Astrocyte (in vitro differentiated cells and primary cell): ENCODE results near the gene PRDX5.

Source experiments
- EZH2 ChIP-seq: IDR thresholded peaks from 2 replicates; pipeline ENCODE4 v1.6.1; 2012; ENCODE audit warnings: mild to moderate bottlenecking, low read length, inconsistent platforms; ENCODE audit not compliant: insufficient read depth
- TF ChIP-seq, protein P1 (sequence below): IDR thresholded peaks from 2 replicates; pipeline ENCODE4 v1.5.1; 2011; ENCODE audit warnings: low read depth, mild to moderate bottlenecking, inconsistent platforms, low read length, moderate library complexity; ENCODE audit not compliant: insufficient read depth

DNA sequence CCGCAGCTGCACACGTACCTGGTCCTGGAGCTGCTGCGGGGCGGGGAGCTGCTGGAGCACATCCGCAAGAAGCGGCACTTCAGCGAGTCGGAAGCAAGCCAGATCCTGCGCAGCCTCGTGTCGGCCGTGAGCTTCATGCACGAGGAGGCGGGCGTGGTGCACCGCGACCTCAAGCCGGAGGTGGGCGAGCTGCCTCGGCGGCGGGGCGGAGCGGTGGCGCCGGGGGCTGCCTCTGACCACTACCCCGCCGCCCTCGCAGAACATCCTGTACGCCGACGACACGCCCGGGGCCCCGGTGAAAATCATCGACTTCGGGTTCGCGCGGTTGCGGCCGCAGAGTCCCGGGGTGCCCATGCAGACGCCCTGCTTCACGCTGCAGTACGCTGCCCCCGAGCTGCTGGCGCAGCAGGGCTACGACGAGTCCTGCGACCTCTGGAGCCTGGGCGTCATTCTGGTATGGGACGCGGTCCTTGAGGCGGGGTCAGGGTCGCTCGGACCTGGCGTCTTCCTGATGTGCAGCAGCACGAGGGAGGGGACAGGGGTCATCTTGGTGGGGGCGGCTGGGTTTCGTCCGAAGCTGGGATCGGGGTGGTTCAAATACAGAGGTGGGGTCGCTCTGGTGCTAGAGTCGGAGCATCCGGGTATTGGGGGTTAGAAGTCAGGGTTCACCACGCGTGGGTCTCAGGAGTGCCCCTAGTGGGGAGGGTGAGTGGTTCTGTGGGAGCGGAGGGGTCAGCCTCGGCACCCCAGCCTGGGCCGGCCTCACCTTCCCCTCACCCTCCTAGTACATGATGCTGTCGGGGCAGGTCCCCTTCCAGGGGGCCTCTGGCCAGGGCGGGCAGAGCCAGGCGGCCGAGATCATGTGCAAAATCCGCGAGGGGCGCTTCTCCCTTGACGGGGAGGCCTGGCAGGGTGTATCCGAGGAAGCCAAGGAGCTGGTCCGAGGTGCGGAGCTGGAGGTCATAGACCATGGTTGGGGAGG lies 51.8 kb downstream of the PRDX5 start:
- no peak for TF ChIP-seq EZH2
- TF ChIP-seq, protein P1, sequence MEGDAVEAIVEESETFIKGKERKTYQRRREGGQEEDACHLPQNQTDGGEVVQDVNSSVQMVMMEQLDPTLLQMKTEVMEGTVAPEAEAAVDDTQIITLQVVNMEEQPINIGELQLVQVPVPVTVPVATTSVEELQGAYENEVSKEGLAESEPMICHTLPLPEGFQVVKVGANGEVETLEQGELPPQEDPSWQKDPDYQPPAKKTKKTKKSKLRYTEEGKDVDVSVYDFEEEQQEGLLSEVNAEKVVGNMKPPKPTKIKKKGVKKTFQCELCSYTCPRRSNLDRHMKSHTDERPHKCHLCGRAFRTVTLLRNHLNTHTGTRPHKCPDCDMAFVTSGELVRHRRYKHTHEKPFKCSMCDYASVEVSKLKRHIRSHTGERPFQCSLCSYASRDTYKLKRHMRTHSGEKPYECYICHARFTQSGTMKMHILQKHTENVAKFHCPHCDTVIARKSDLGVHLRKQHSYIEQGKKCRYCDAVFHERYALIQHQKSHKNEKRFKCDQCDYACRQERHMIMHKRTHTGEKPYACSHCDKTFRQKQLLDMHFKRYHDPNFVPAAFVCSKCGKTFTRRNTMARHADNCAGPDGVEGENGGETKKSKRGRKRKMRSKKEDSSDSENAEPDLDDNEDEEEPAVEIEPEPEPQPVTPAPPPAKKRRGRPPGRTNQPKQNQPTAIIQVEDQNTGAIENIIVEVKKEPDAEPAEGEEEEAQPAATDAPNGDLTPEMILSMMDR, result no peak
